GM19438 (cell line): Measurements from ENCODE around the gene SP2.

Source experiments
- ATAC-seq: cut with Tn5 transposase; IDR thresholded peaks from one replicate; pipeline ENCODE4 v1.9.1; 2021; ENCODE audit warnings: low read depth; ENCODE audit not compliant: unreplicated experiment

Gene SP2

GRCh38 chr17:47969930-47970724 is 74.1 kb downstream of the SP2 start:
- no peak for ATAC-seq

- peak; percentile 93 for ATAC-seq
These were observed 74.9 kb downstream of the SP2 start, which contains the start of gene CDK5RAP3 for GRCh38 chr17:47970725-47971499. Gene CDK5RAP3 (plus strand): TSS chr17:47971113. CDS start chr17:47971147, 34 bp downstream.

- ATAC-seq = no peak
These were observed 77.5 kb downstream of the SP2 start for GRCh38 chr17:47973541-47973940.

GRCh38 chr17:47975189-47975822 is 79.3 kb downstream of the SP2 start:
- no peak for ATAC-seq

- ATAC-seq = no peak
These were observed 79.8 kb downstream of the SP2 start for GRCh38 chr17:47975823-47976205.

GRCh38 chr17:47978324-47978723 is 82.3 kb downstream of the SP2 start:
- ATAC-seq = no peak
